PC-3 (cell line): ENCODE results near the gene DENND4C. TPM values are rescaled to one million over a fixed set of nuclear protein-coding genes. Genes with fewer than 3 reads are reported as not detected.

ENCODE experiments used
- ATAC-seq: fragments of 200-7000 bp; cut with Tn5 transposase; 2 replicates; pipeline ENCODE4 v1.9.1; 2020; ENCODE audit warnings: mild to moderate bottlenecking, moderate library complexity
- BruUV-seq: library from RNA; stranded (reverse); fragments of 400-500 nt; replicated peaks from 2 replicates; lab custom pipeline; 2021; lab: Mats Ljungman, UMichigan
- CTCF ChIA-PET: fragments of 300-600 bp; sonication (Branson Sonifier 250); formaldehyde crosslinking; loops from one replicate; lab custom pipeline; 2022; ENCODE audit warnings: antibody characterized with exemption; lab: Charles Lee
- POLR2A ChIA-PET: fragments of 300-600 bp; sonication (Branson Sonifier 250); formaldehyde crosslinking; loops from one replicate; lab custom pipeline; 2022; ENCODE audit warnings: antibody characterized with exemption; ENCODE audit not compliant: unreplicated experiment; lab: Charles Lee
- DNase-seq: peaks from one replicate; pipeline ENCODE4 v3.0.0-alpha.2; 2015
- H2AFZ ChIP-seq: fragments of 300-600 bp; sonication (generic); 2 replicates; pipeline ENCODE4 v1.6.0; 2016; ENCODE audit warnings: antibody characterized with exemption, low read length
- H3F3A ChIP-seq: fragments of 300-600 bp; sonication (generic); one replicate; pipeline ENCODE4 v1.6.0; 2017; ENCODE audit warnings: antibody characterized with exemption, low read length, control low read depth, mild to moderate bottlenecking; ENCODE audit not compliant: unreplicated experiment
- H3K27ac ChIP-seq: fragments of 300-600 bp; sonication (generic); 2 replicates; pipeline ENCODE4 v1.5.1; 2016; ENCODE audit warnings: mild to moderate bottlenecking, low read length
- H3K27me3 ChIP-seq: fragments of 300-600 bp; sonication (generic); 2 replicates; pipeline ENCODE4 v1.6.1; 2016; ENCODE audit warnings: low read length, mixed read lengths
- H3K36me3 ChIP-seq: fragments of 300-600 bp; sonication (generic); 2 replicates; pipeline ENCODE4 v1.6.1; 2016; ENCODE audit warnings: low read depth, mixed run types, low read length, mixed read lengths
- H3K4me1 ChIP-seq: fragments of 300-600 bp; sonication (generic); 2 replicates; pipeline ENCODE4 v1.5.1; 2016; ENCODE audit warnings: low read length; ENCODE audit not compliant: insufficient read depth
- H3K4me2 ChIP-seq: fragments of 300-600 bp; sonication (generic); 2 replicates; pipeline ENCODE4 v1.6.0; 2016; ENCODE audit warnings: low read length
- H3K4me3 ChIP-seq: fragments of 300-600 bp; sonication (generic); 2 replicates; pipeline ENCODE4 v1.5.1; 2016; ENCODE audit warnings: mild to moderate bottlenecking, low read length, mixed read lengths
- H3K79me2 ChIP-seq: fragments of 300-600 bp; sonication (generic); 2 replicates; pipeline ENCODE4 v1.6.1; 2017; ENCODE audit warnings: low read length, mixed read lengths
- H3K9ac ChIP-seq: fragments of 300-600 bp; sonication (generic); 2 replicates; pipeline ENCODE4 v1.6.0; 2016; ENCODE audit warnings: mild to moderate bottlenecking, low read length
- H3K9me2 ChIP-seq: fragments of 300-600 bp; sonication (generic); replicated peaks from 2 replicates; pipeline ENCODE4 v1.6.1; 2016; ENCODE audit warnings: mixed run types, low read length, mixed read lengths
- H3K9me3 ChIP-seq: fragments of 300-600 bp; sonication (generic); 2 replicates; pipeline ENCODE4 v1.6.1; 2016; ENCODE audit warnings: low read length, mixed read lengths
- H4K20me1 ChIP-seq: fragments of 300-600 bp; sonication (generic); 2 replicates; pipeline ENCODE4 v1.6.1; 2016; ENCODE audit warnings: low read length, mixed read lengths
- CTCF ChIP-seq: fragments of 300-600 bp; sonication (generic); conservative IDR thresholded peaks from 2 replicates; pipeline ENCODE4 v1.5.1; 2017; ENCODE audit warnings: antibody characterized with exemption, low read depth, mild to moderate bottlenecking, low read length
- EZH2 ChIP-seq: fragments of 300-600 bp; sonication (generic); IDR thresholded peaks from one replicate; pipeline ENCODE4 v1.6.1; 2017; ENCODE audit warnings: antibody characterized with exemption, mild to moderate bottlenecking, low read length; ENCODE audit not compliant: unreplicated experiment
- EZH2phosphoT487 ChIP-seq: fragments of 300-600 bp; sonication (generic); IDR thresholded peaks from 2 replicates; pipeline ENCODE4 v1.6.1; 2018; ENCODE audit warnings: mild to moderate bottlenecking, antibody characterized with exemption, low read length, borderline replicate concordance
- intact Hi-C: fragments of 100-400 bp; cut with micrococcal nuclease; formaldehyde crosslinking; loops from 2 replicates; pipeline ENCODE4 v1.9.0; 2023
- total RNA-seq: library from RNA; depleted of rRNA; stranded (reverse); fragments of >200 nt; gene quantifications from 2 replicates; pipeline ENCODE4 v1.2.3, GENCODE V29; 2014

Gene DENND4C
- total RNA-seq, 1 experiment from 2014 or later: 20.9 TPM

GRCh38 chr9:19378164-19378563 lies 147.7 kb downstream of the DENND4C start:
- peak overlapping the region; percentile 98 for H3K9ac ChIP-seq
- no peaks in the 10 kb centered on the region for H3K9me2 ChIP-seq
- 0 out of 2 replicates have a peak, but pooled peaks cover 21% of the 10 kb centered on the region for H3K4me1 ChIP-seq
- ChIA-PET POLR2A (no interaction called here), CTCF (no interaction called here)
- H4K20me1 ChIP-seq: peaks cover 43% of the 10 kb centered on the region
- no peak overlapping the region for H2AFZ ChIP-seq
- H3K36me3 ChIP-seq: peaks cover 57% of the 10 kb centered on the region
- no peaks in the 10 kb centered on the region for H3K9me3 ChIP-seq
- intact Hi-C loops: no loop called here
- ATAC-seq (no peak), DNase-seq (no peak)
- H3K27me3 ChIP-seq: no peaks in the 10 kb centered on the region
- no TSS peak for BruUV-seq
- peak overlapping the region; percentile 90 for H3K4me2 ChIP-seq
- peaks cover 42% of the 10 kb centered on the region for H3K79me2 ChIP-seq
- TF ChIP-seq EZH2phosphoT487 (no peak), CTCF (no peak)
- no peak overlapping the region for H3K27ac ChIP-seq
- peaks cover 25% of the 10 kb centered on the region for H3F3A ChIP-seq
- H3K4me3 ChIP-seq: peak overlapping the region; percentile 94

GRCh38 chr9:19378647-19379046 lies 148.2 kb downstream of the DENND4C start:
- CTCF ChIA-PET: no interaction called here
- H3K79me2 ChIP-seq: peaks cover 42% of the 10 kb centered on the region
- no peaks in the 10 kb centered on the region for H3K9me2 ChIP-seq
- H2AFZ ChIP-seq: no peak overlapping the region
- TF ChIP-seq EZH2: no peak
- no peak for TF ChIP-seq CTCF
- no peak for TF ChIP-seq EZH2phosphoT487
- H3K9me3 ChIP-seq: no peaks in the 10 kb centered on the region
- 0 out of 2 replicates have a peak, but pooled peaks cover 21% of the 10 kb centered on the region for H3K4me1 ChIP-seq
- POLR2A ChIA-PET: no interaction called here
- peaks cover 43% of the 10 kb centered on the region for H4K20me1 ChIP-seq
- peaks cover 25% of the 10 kb centered on the region for H3F3A ChIP-seq
- peaks cover 57% of the 10 kb centered on the region for H3K36me3 ChIP-seq
- peak overlapping the region; percentile 90 for H3K4me2 ChIP-seq
- DNase-seq (no peak), ATAC-seq (no peak)
- BruUV-seq: no TSS peak
- H3K27ac ChIP-seq: no peak overlapping the region
- H3K4me3 ChIP-seq: peak overlapping the region; percentile 94
- intact Hi-C loops: no loop called here
- no peaks in the 10 kb centered on the region for H3K27me3 ChIP-seq
- peak overlapping the region; percentile 98 for H3K9ac ChIP-seq

DNA sequence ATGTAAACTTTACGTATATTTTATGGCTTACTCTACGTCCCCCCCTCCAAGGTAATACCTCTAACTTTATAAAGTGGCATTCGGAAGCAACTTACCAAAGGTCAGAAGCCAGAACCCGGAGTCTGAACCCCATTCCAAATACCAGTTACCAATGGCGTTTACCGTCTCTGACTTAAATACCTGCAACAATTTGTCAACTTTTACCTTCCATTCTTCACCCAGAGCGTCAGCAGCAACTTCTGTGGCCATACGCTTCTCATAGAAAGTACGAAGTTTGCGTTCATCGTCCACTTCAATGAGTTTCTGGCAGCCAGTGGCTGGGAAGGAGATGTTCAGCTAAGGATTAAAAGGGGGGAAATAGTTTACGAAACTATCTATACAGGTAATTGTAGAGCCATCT lies 148.8 kb downstream of the DENND4C start:
- CTCF ChIA-PET: no interaction called here

More for the DNA sequence above, 148.8 kb downstream of the DENND4C start:
- H3K4me2 ChIP-seq: peak overlapping the region; percentile 90
- H3K4me1 ChIP-seq: 0 out of 2 replicates have a peak, but pooled peaks cover 21% of the 10 kb centered on the region
- H2AFZ ChIP-seq: no peak overlapping the region
- no peak for TF ChIP-seq CTCF
- peak overlapping the region; percentile 94 for H3K4me3 ChIP-seq
- intact Hi-C loops: no loop called here
- no peaks in the 10 kb centered on the region for H3K9me2 ChIP-seq
- ATAC-seq: no peak
- BruUV-seq: no TSS peak
- POLR2A ChIA-PET: no interaction called here
- H3K27me3 ChIP-seq: no peaks in the 10 kb centered on the region
- peak overlapping the region; percentile 98 for H3K9ac ChIP-seq
- peaks cover 21% of the 10 kb centered on the region for H3F3A ChIP-seq
- H3K9me3 ChIP-seq: no peaks in the 10 kb centered on the region
- H3K79me2 ChIP-seq: peaks cover 42% of the 10 kb centered on the region
- H4K20me1 ChIP-seq: peaks cover 39% of the 10 kb centered on the region
- no peak for DNase-seq
- peak overlapping the region; percentile 50 for H3K27ac ChIP-seq
- H3K36me3 ChIP-seq: peaks cover 52% of the 10 kb centered on the region
